Loucy (cell line): Measurements from ENCODE around the gene UCN3.
"Not testable (repeated sequence)": the region's sequence is repeated elsewhere in the genome, so short reads cannot be mapped to it uniquely, and the experiment has no call there.

Experiments
- H2AFZ ChIP-seq: fragments of 200-600 bp; sonication (generic); 2 replicates; pipeline ENCODE4 v1.6.0; 2016; ENCODE audit warnings: antibody characterized with exemption, mild to moderate bottlenecking, low read length, moderate library complexity
- H3F3A ChIP-seq: fragments of 200-600 bp; 2 replicates; pipeline ENCODE4 v1.6.0; 2016; ENCODE audit warnings: antibody characterized with exemption, low read depth, mild to moderate bottlenecking
- H3K27me3 ChIP-seq: fragments of 200-600 bp; sonication (generic); 2 replicates; pipeline ENCODE4 v1.6.1; 2014; ENCODE audit warnings: low read length, mild to moderate bottlenecking; ENCODE audit not compliant: insufficient read depth, poor library complexity, severe bottlenecking
- H3K36me3 ChIP-seq: fragments of 200-600 bp; sonication (generic); 2 replicates; pipeline ENCODE4 v1.6.1; 2016; ENCODE audit warnings: low read length; ENCODE audit not compliant: insufficient read depth
- H3K4me1 ChIP-seq: fragments of 200-600 bp; sonication (generic); 2 replicates; pipeline ENCODE4 v1.5.1; 2014; ENCODE audit warnings: low read length, mild to moderate bottlenecking; ENCODE audit not compliant: insufficient read depth, poor library complexity, severe bottlenecking
- H3K4me2 ChIP-seq: fragments of 200-600 bp; sonication (generic); 2 replicates; pipeline ENCODE4 v1.6.0; 2014; ENCODE audit warnings: antibody characterized with exemption, low read length, low read depth, mild to moderate bottlenecking; ENCODE audit not compliant: poor library complexity, severe bottlenecking
- H3K4me3 ChIP-seq: fragments of 200-600 bp; sonication (generic); 2 replicates; pipeline ENCODE4 v1.5.1; 2014; ENCODE audit warnings: low read length, mild to moderate bottlenecking, mixed read lengths; ENCODE audit not compliant: poor library complexity, severe bottlenecking
- H3K79me2 ChIP-seq: fragments of 200-600 bp; sonication (generic); 2 replicates; pipeline ENCODE4 v1.6.1; 2014; ENCODE audit warnings: low read length; ENCODE audit not compliant: insufficient read depth
- H3K9ac ChIP-seq: fragments of 200-600 bp; sonication (generic); 2 replicates; pipeline ENCODE4 v1.6.0; 2014; ENCODE audit warnings: mild to moderate bottlenecking, low read depth, low read length, moderate library complexity; ENCODE audit not compliant: poor library complexity, severe bottlenecking
- H3K9me2 ChIP-seq: fragments of 200-600 bp; sonication (generic); replicated peaks from 2 replicates; pipeline ENCODE4 v1.6.1; 2016; ENCODE audit warnings: low read depth, low read length, mixed read lengths
- H3K9me3 ChIP-seq: fragments of 200-600 bp; sonication (generic); 2 replicates; pipeline ENCODE4 v1.6.1; 2014; ENCODE audit warnings: mild to moderate bottlenecking, antibody characterized with exemption, low read length, low read depth; ENCODE audit not compliant: insufficient read depth
- H4K20me1 ChIP-seq: fragments of 200-600 bp; sonication (generic); 2 replicates; pipeline ENCODE4 v1.6.0; 2014; ENCODE audit warnings: antibody characterized with exemption, low read length, mild to moderate bottlenecking; ENCODE audit not compliant: insufficient read depth, poor library complexity, severe bottlenecking
- CTCF ChIP-seq: fragments of 200-600 bp; sonication (generic); conservative IDR thresholded peaks from 2 replicates; pipeline ENCODE4 v1.5.1; 2014; ENCODE audit warnings: mild to moderate bottlenecking, antibody characterized with exemption, low read length
- EZH2phosphoT487 ChIP-seq: fragments of 200-600 bp; IDR thresholded peaks from 2 replicates; pipeline ENCODE4 v1.6.1; 2018; ENCODE audit warnings: antibody characterized with exemption, mild to moderate bottlenecking, moderate library complexity, borderline replicate concordance

Gene UCN3

GRCh38 chr10:5406918-5407317 is 42.2 kb downstream of the UCN3 start:
- H3F3A ChIP-seq, result no peaks in the 10 kb centered on the region
- TF ChIP-seq EZH2phosphoT487 (no peak), CTCF (no peak)

GRCh38 chr10:5410787-5411186 is 46.0 kb downstream of the UCN3 start:
- H3K36me3 ChIP-seq, H2AFZ ChIP-seq, H3K9me2 ChIP-seq, H3K4me2 ChIP-seq, H3K9me3 ChIP-seq, H3F3A ChIP-seq, H3K9ac ChIP-seq, H3K27me3 ChIP-seq, H3K4me3 ChIP-seq: not testable (repeated sequence)
- Histone ChIP-seq H3K79me2 (peaks cover 33% of the 10 kb centered on the region), H3K4me1 (peaks cover 27% of the 10 kb centered on the region), H4K20me1 (peaks cover 12% of the 10 kb centered on the region)

More at GRCh38 chr10:5406918-5407317, 42.2 kb downstream of the UCN3 start:
- H3K9ac ChIP-seq, result no peak overlapping the region
- no peaks in the 10 kb centered on the region for H3K27me3 ChIP-seq
- no peaks in the 10 kb centered on the region for H3K9me3 ChIP-seq
- no peak overlapping the region for H3K4me2 ChIP-seq
- no peaks in the 10 kb centered on the region for H3K79me2 ChIP-seq
- no peaks in the 10 kb centered on the region for H3K9me2 ChIP-seq
- H3K4me1 ChIP-seq, result peaks cover under 1% of the 10 kb centered on the region
- no peaks in the 10 kb centered on the region for H3K36me3 ChIP-seq
- H2AFZ ChIP-seq, result no peak overlapping the region
- no peaks in the 10 kb centered on the region for H4K20me1 ChIP-seq
- H3K4me3 ChIP-seq, result no peak overlapping the region

- Histone ChIP-seq H3K79me2 (peaks cover 44% of the 10 kb centered on the region), H3K9me3 (no peaks in the 10 kb centered on the region), H4K20me1 (peaks cover 22% of the 10 kb centered on the region), H3K4me1 (peaks cover 38% of the 10 kb centered on the region), H3K4me2 (peak overlapping the region; percentile 81), H3K4me3 (peak overlapping the region; percentile 85), H3F3A (no peaks in the 10 kb centered on the region), H3K9me2 (no peaks in the 10 kb centered on the region), H3K9ac (peak overlapping the region; percentile 72), H3K36me3 (no peaks in the 10 kb centered on the region), H3K27me3 (no peaks in the 10 kb centered on the region), H2AFZ (peak overlapping the region; percentile 100)
- TF ChIP-seq EZH2phosphoT487, result no peak
- no peak for TF ChIP-seq CTCF
Observed at GRCh38 chr10:5411941-5412276, 47.1 kb downstream of the UCN3 start.

- Histone ChIP-seq H4K20me1 (peaks cover 26% of the 10 kb centered on the region), H2AFZ (peak within 1 kb of the TSS; percentile 100), H3K9ac (peak within 1 kb of the TSS; percentile 72), H3K79me2 (peaks cover 49% of the 10 kb centered on the region), H3K36me3 (no peaks in the 10 kb centered on the region), H3K27me3 (no peaks in the 10 kb centered on the region), H3K9me2 (no peaks in the 10 kb centered on the region), H3K4me2 (peak within 1 kb of the TSS; percentile 81), H3K9me3 (no peaks in the 10 kb centered on the region), H3K4me1 (peaks cover 40% of the 10 kb centered on the region), H3K4me3 (peak within 1 kb of the TSS; percentile 85), H3F3A (no peaks in the 10 kb centered on the region)
- TF ChIP-seq EZH2phosphoT487 (no peak), CTCF (no peak)
Observed at GRCh38 chr10:5412277-5412941, 47.6 kb downstream of the UCN3 start, which contains the start of gene NET1. TSS of gene NET1 (plus strand) at chr10:5412557. CDS start at chr10:5412693, 136 bp downstream.
